BLaER1 treated with 17β-estradiol and CSF1 and Interleukin-3, amounts not matched to agents 10 nM and 100 nM (cell line): Measurements from ENCODE around the gene TMC6.
A peak's percentile ranks its signal among the peaks of the same experiment; 100 is the strongest.

ENCODE experiments used
- H3K27ac ChIP-seq, 11 experiments: shearing (Covaris generic); formaldehyde crosslinking; 2 replicates each; pipeline ENCODE4 v1.8.1; 2022
- H3K27me3 ChIP-seq, 11 experiments: shearing (Covaris generic); formaldehyde crosslinking; 2 replicates each; pipeline ENCODE4 v1.8.1; 2022
- H3K36me3 ChIP-seq, 11 experiments: shearing (Covaris generic); formaldehyde crosslinking; 2 replicates each; pipeline ENCODE4 v1.8.1; 2022
- H3K4me1 ChIP-seq, 10 experiments: shearing (Covaris generic); formaldehyde crosslinking; 2 replicates each; pipeline ENCODE4 v1.8.1; 2022
- H3K4me2 ChIP-seq, 11 experiments: shearing (Covaris generic); formaldehyde crosslinking; 2 replicates each; pipeline ENCODE4 v1.8.1; 2022
- H3K4me3 ChIP-seq, 10 experiments: shearing (Covaris generic); formaldehyde crosslinking; 2 replicates each; pipeline ENCODE4 v1.8.1; 2022
- H3K9ac ChIP-seq, 11 experiments: shearing (Covaris generic); formaldehyde crosslinking; 2 replicates each; pipeline ENCODE4 v1.8.1; 2022
- H3K9me3 ChIP-seq, 11 experiments: shearing (Covaris generic); formaldehyde crosslinking; replicated peaks in 1 of 11; 2 replicates each; pipeline ENCODE4 v1.8.1; 2022
- H4K20me1 ChIP-seq, 11 experiments: shearing (Covaris generic); formaldehyde crosslinking; 2 replicates each; pipeline ENCODE4 v1.8.1; 2022
- Cebpa-rat ChIP-seq, 11 experiments: shearing (Covaris generic); IDR thresholded peaks; 2 replicates each; pipeline ENCODE4 v1.8.1; 2022

The TMC6 gene

GRCh38 chr17:78125138-78125913 is 3.2 kb downstream of the TMC6 start:
- H4K20me1 ChIP-seq: peaks cover 37 to 67% (median 46%) of the 10 kb centered on the region in 11 experiments
- peaks cover 38 to 60% (median 51%) of the 10 kb centered on the region in 11 experiments for H3K36me3 ChIP-seq
- peaks cover 82 to 91% (median 85%) of the 10 kb centered on the region in 10 experiments for H3K4me1 ChIP-seq
- H3K27ac ChIP-seq: peak overlapping the region; percentile 49 to 95 (median 89); a peak in 21 of 22 replicates
- no peaks in the 10 kb centered on the region for H3K9me3 ChIP-seq
- H3K4me3 ChIP-seq: peak overlapping the region; percentile 70 to 94 (median 88)
- H3K9ac ChIP-seq: peak overlapping the region; percentile 84 to 95 (median 91)
- TF ChIP-seq Cebpa-rat (IDR thresholded peaks at IDR 0.05): no peak
- no peaks in the 10 kb centered on the region for H3K27me3 ChIP-seq
- H3K4me2 ChIP-seq: peak overlapping the region; percentile 94 to 100 (median 99)

GRCh38 chr17:78124836-78125137 is 3.8 kb downstream of the TMC6 start:
- Histone ChIP-seq H3K27ac (peak overlapping the region in 10 of 11 experiments; percentile 49 to 95 (median 89); a peak in 20 of 22 replicates), H3K9me3 (no peaks in the 10 kb centered on the region), H3K4me1 (peaks cover 77 to 90% (median 85%) of the 10 kb centered on the region in 10 experiments), H3K4me2 (peak overlapping the region; percentile 94 to 100 (median 99)), H3K4me3 (peak overlapping the region; percentile 70 to 94 (median 88)), H3K27me3 (no peaks in the 10 kb centered on the region), H3K36me3 (peaks cover 43 to 66% (median 57%) of the 10 kb centered on the region in 11 experiments), H3K9ac (peak overlapping the region; percentile 84 to 95 (median 91)), H4K20me1 (peaks cover 41 to 72% (median 51%) of the 10 kb centered on the region in 11 experiments)
- TF ChIP-seq Cebpa-rat (IDR thresholded peaks at IDR 0.05): no peak

- no peak for TF ChIP-seq Cebpa-rat (IDR thresholded peaks at IDR 0.05)
- Histone ChIP-seq H3K4me3 (peak overlapping the region; percentile 70 to 94 (median 88)), H3K27ac (peak overlapping the region in 10 of 11 experiments; percentile 49 to 95 (median 89); a peak in 20 of 22 replicates), H4K20me1 (peaks cover 46 to 78% (median 57%) of the 10 kb centered on the region in 11 experiments), H3K4me2 (peak overlapping the region; percentile 94 to 100 (median 99)), H3K36me3 (peaks cover 48 to 71% (median 62%) of the 10 kb centered on the region in 11 experiments), H3K27me3 (no peaks in the 10 kb centered on the region), H3K4me1 (peaks cover 72 to 89% (median 84%) of the 10 kb centered on the region in 10 experiments), H3K9ac (peak overlapping the region; percentile 84 to 95 (median 91); a peak in 21 of 22 replicates), H3K9me3 (no peaks in the 10 kb centered on the region)
Measured at GRCh38 chr17:78124081-78124835, 4.3 kb downstream of the TMC6 start.

- H3K4me1 ChIP-seq: peaks cover 76 to 91% (median 87%) of the 10 kb centered on the region in 10 experiments
- H3K4me2 ChIP-seq: peak overlapping the region; percentile 94 to 100 (median 99)
- H3K27me3 ChIP-seq: no peaks in the 10 kb centered on the region
- no peaks in the 10 kb centered on the region for H3K9me3 ChIP-seq
- peak overlapping the region in 8 of 11 experiments; percentile 63 to 95 (median 89); a peak in 12 of 22 replicates for H3K9ac ChIP-seq
- H3K27ac ChIP-seq: peak overlapping the region in 7 of 11 experiments; percentile 89 to 95 (median 93); a peak in 10 of 22 replicates
- TF ChIP-seq Cebpa-rat (IDR thresholded peaks at IDR 0.05): no peak
- peaks cover 57 to 80% (median 71%) of the 10 kb centered on the region in 11 experiments for H3K36me3 ChIP-seq
- peak overlapping the region in 5 of 10 experiments; percentile 88 to 94 (median 90); a peak in 7 of 20 replicates for H3K4me3 ChIP-seq
- peaks cover 54 to 86% (median 65%) of the 10 kb centered on the region in 11 experiments for H4K20me1 ChIP-seq
Measured at GRCh38 chr17:78123258-78123929, 5.2 kb downstream of the TMC6 start.

- no peaks in the 10 kb centered on the region for H3K27me3 ChIP-seq
- peaks cover 57 to 85% (median 74%) of the 10 kb centered on the region in 11 experiments for H3K36me3 ChIP-seq
- H4K20me1 ChIP-seq: peaks cover 59 to 91% (median 70%) of the 10 kb centered on the region in 11 experiments
- H3K27ac ChIP-seq: no peak overlapping the region
- H3K4me1 ChIP-seq: peaks cover 81 to 96% (median 92%) of the 10 kb centered on the region in 10 experiments
- H3K4me3 ChIP-seq: peak overlapping the region in 3 of 10 experiments; percentile 26 to 65 (median 54); a peak in 3 of 20 replicates
- peak overlapping the region; percentile 85 to 100 (median 96) for H3K4me2 ChIP-seq
- no peaks in the 10 kb centered on the region for H3K9me3 ChIP-seq
- no peak for TF ChIP-seq Cebpa-rat (IDR thresholded peaks at IDR 0.05)
- H3K9ac ChIP-seq: peak overlapping the region in 7 of 11 experiments; percentile 56 to 77 (median 70); a peak in 8 of 22 replicates
Measured at GRCh38 chr17:78122931-78123249, 5.7 kb downstream of the TMC6 start.

GRCh38 chr17:78122216-78122930 is 6.2 kb downstream of the TMC6 start:
- H4K20me1 ChIP-seq: peaks cover 64 to 96% (median 75%) of the 10 kb centered on the region in 11 experiments
- H3K36me3 ChIP-seq: peaks cover 58 to 90% (median 77%) of the 10 kb centered on the region in 11 experiments
- peak overlapping the region in 6 of 11 experiments; percentile 31 to 63 (median 57); a peak in 9 of 22 replicates for H3K27ac ChIP-seq
- peak overlapping the region; percentile 85 to 100 (median 96) for H3K4me2 ChIP-seq
- peak overlapping the region in 9 of 10 experiments; percentile 44 to 65 (median 51); a peak in 15 of 20 replicates for H3K4me3 ChIP-seq
- H3K27me3 ChIP-seq: no peaks in the 10 kb centered on the region
- peak overlapping the region; percentile 56 to 77 (median 66) for H3K9ac ChIP-seq
- TF ChIP-seq Cebpa-rat (IDR thresholded peaks at IDR 0.05): no peak
- peaks cover 86 to 100% (median 95%) of the 10 kb centered on the region in 10 experiments for H3K4me1 ChIP-seq
- no peaks in the 10 kb centered on the region for H3K9me3 ChIP-seq

- Histone ChIP-seq H3K27ac (peak overlapping the region in 7 of 11 experiments; percentile 23 to 63 (median 53); a peak in 12 of 22 replicates), H3K9ac (peak overlapping the region; percentile 56 to 77 (median 66)), H3K36me3 (peaks cover 63 to 96% (median 82%) of the 10 kb centered on the region in 11 experiments), H3K9me3 (no peaks in the 10 kb centered on the region), H3K4me1 (peaks cover 84 to 100% (median 96%) of the 10 kb centered on the region in 10 experiments), H3K4me3 (peak overlapping the region in 9 of 10 experiments; percentile 44 to 65 (median 51); a peak in 17 of 20 replicates), H3K27me3 (no peaks in the 10 kb centered on the region), H3K4me2 (peak overlapping the region; percentile 85 to 100 (median 96)), H4K20me1 (peaks cover 70 to 100% (median 81%) of the 10 kb centered on the region in 11 experiments)
- TF ChIP-seq Cebpa-rat (IDR thresholded peaks at IDR 0.05): no peak
Measured at GRCh38 chr17:78121801-78122215, 6.7 kb downstream of the TMC6 start.
